ENCODE results near the gene PPP1R14C. TPM values are rescaled to one million over a fixed set of nuclear protein-coding genes. Genes with fewer than 3 reads are reported as not detected.

PPP1R14C gene
- total and polyA plus RNA-seq, 2 donors, result 0.08 to 0.42 TPM

GRCh38 chr6:150298030-150298380, 155.2 kb downstream of the PPP1R14C start:
- DNase-seq (ENCODE audit: extremely low spot score), result no peak
- H3K36me3 ChIP-seq (ENCODE audit: insufficient read depth), result no peaks in the 10 kb centered on the region
- H3K4me1 ChIP-seq (ENCODE audit: insufficient read depth), result no peaks in the 10 kb centered on the region
- 93% methylated on average over 2 of the region's 2 CpGs for WGBS
- no peak overlapping the region for H3K27ac ChIP-seq (ENCODE audit: low read depth)
- no peak overlapping the region for H3K4me3 ChIP-seq (ENCODE audit: low read depth, low read length)

- Histone ChIP-seq H3K4me1 (ENCODE audit: insufficient read depth) (no peaks in the 10 kb centered on the region), H3K36me3 (ENCODE audit: insufficient read depth) (no peaks in the 10 kb centered on the region), H3K27ac (ENCODE audit: low read depth) (no peak overlapping the region), H3K4me3 (ENCODE audit: low read depth, low read length) (no peak overlapping the region)
- 78% methylated on average over 1 of the region's 1 CpG for WGBS
- DNase-seq (ENCODE audit: extremely low spot score), result no peak
These were observed 155.8 kb downstream of the PPP1R14C start for GRCh38 chr6:150298676-150299075.

Small RNAs within 50 kb of the gene (small RNA-seq; reads per million reads assigned to genes)
- gene RF01210, result not detected

Other genes starting within 250 kb of the PPP1R14C start
- 0.74 TPM for gene RAET1E, start 244.9 kb upstream of the PPP1R14C start, total RNA-seq
- gene RAET1E, start 244.9 kb upstream of the PPP1R14C start, polyA plus RNA-seq, result 0.99 TPM
- gene RAET1G, start 219.9 kb upstream of the PPP1R14C start, total RNA-seq, result 1.2 TPM
- 3.4 TPM for gene RAET1G, start 219.9 kb upstream of the PPP1R14C start, polyA plus RNA-seq
- 0.26 TPM for gene ULBP2, start 201.0 kb upstream of the PPP1R14C start, total RNA-seq
- gene ULBP2, start 201.0 kb upstream of the PPP1R14C start, polyA plus RNA-seq, result 0.49 TPM
- gene ULBP1, start 179.1 kb upstream of the PPP1R14C start, total RNA-seq, result 0.16 TPM
- 0.03 TPM for gene ULBP1, start 179.1 kb upstream of the PPP1R14C start, polyA plus RNA-seq
- not detected for gene RAET1L, start 117.5 kb upstream of the PPP1R14C start, total RNA-seq
- not detected for gene RAET1L, start 117.5 kb upstream of the PPP1R14C start, polyA plus RNA-seq
- 3.4 TPM for gene ULBP3, start 73.9 kb upstream of the PPP1R14C start, total RNA-seq
- gene ULBP3, start 73.9 kb upstream of the PPP1R14C start, polyA plus RNA-seq, result 1.1 TPM
- gene IYD, start 226.0 kb downstream of the PPP1R14C start, total RNA-seq, result 0.69 TPM
- 0.03 TPM for gene IYD, start 226.0 kb downstream of the PPP1R14C start, polyA plus RNA-seq